Skin epidermis (tissue), 12 donors: ENCODE results near the gene GALNT10.

ENCODE experiments used
- H3K27ac ChIP-seq, 21 experiments: fragments of 200-600 bp; sonication (generic) in 11 of 21; one replicate each; pipeline ENCODE4 v1.5.0; 2020; ENCODE audit warnings: mild to moderate bottlenecking in 3 of 21, inconsistent platforms in 2 of 21, moderate library complexity in 2 of 21
- H3K4me3 ChIP-seq, 7 experiments: fragments of 200-600 bp; sonication (generic) in 2 of 7; one replicate each; pipeline ENCODE4 v1.5.0; 2020; ENCODE audit warnings: inconsistent platforms in 2 of 7, mild to moderate bottlenecking in 2 of 7, moderate library complexity in 1 of 7

GALNT10 gene

GRCh38 chr5:154408811-154409210 lies 218.3 kb downstream of the GALNT10 start:
- no peak overlapping the region for H3K4me3 ChIP-seq
- no peak overlapping the region for H3K27ac ChIP-seq

- H3K4me3 ChIP-seq: no peak overlapping the region
- H3K27ac ChIP-seq: no peak overlapping the region
Observed at GRCh38 chr5:154409230-154409840, 218.8 kb downstream of the GALNT10 start.

- Histone ChIP-seq H3K4me3 (no peak overlapping the region), H3K27ac (no peak overlapping the region)
Observed at GRCh38 chr5:154410008-154410407, 219.5 kb downstream of the GALNT10 start.

- no peak overlapping the region for H3K27ac ChIP-seq
- H3K4me3 ChIP-seq: no peak overlapping the region
Observed at GRCh38 chr5:154410786-154411185, 220.3 kb downstream of the GALNT10 start.

- H3K27ac ChIP-seq: no peak overlapping the region
- no peak overlapping the region for H3K4me3 ChIP-seq
Observed at GRCh38 chr5:154411338-154411737, 220.8 kb downstream of the GALNT10 start.

- H3K27ac ChIP-seq: no peak overlapping the region
- H3K4me3 ChIP-seq: no peak overlapping the region
Observed at GRCh38 chr5:154412316-154412715, 221.8 kb downstream of the GALNT10 start.

GRCh38 chr5:154412925-154413324 lies 222.4 kb downstream of the GALNT10 start:
- H3K4me3 ChIP-seq: no peak overlapping the region
- no peak overlapping the region for H3K27ac ChIP-seq

GRCh38 chr5:154415114-154415513 lies 224.6 kb downstream of the GALNT10 start:
- Histone ChIP-seq H3K27ac (no peak overlapping the region), H3K4me3 (no peak overlapping the region)

GRCh38 chr5:154418344-154418820 lies 227.8 kb downstream of the GALNT10 start:
- Histone ChIP-seq H3K27ac (no peak overlapping the region), H3K4me3 (no peak overlapping the region)

- Histone ChIP-seq H3K4me3 (no peak overlapping the region), H3K27ac (no peak overlapping the region)
Observed at GRCh38 chr5:154419236-154419635, 228.7 kb downstream of the GALNT10 start.

GRCh38 chr5:154421868-154422267 lies 231.3 kb downstream of the GALNT10 start:
- H3K4me3 ChIP-seq: no peak overlapping the region
- no peak overlapping the region for H3K27ac ChIP-seq

GRCh38 chr5:154422298-154422697 lies 231.8 kb downstream of the GALNT10 start:
- H3K4me3 ChIP-seq: no peak overlapping the region

GRCh38 chr5:154428208-154428607 lies 237.7 kb downstream of the GALNT10 start:
- H3K4me3 ChIP-seq: no peak overlapping the region
- no peak overlapping the region for H3K27ac ChIP-seq

More at GRCh38 chr5:154422298-154422697, 231.8 kb downstream of the GALNT10 start:
- no peak overlapping the region for H3K27ac ChIP-seq

GRCh38 chr5:154429341-154429740 lies 238.8 kb downstream of the GALNT10 start:
- no peak overlapping the region for H3K4me3 ChIP-seq

GRCh38 chr5:154430466-154430865 lies 239.9 kb downstream of the GALNT10 start:
- H3K27ac ChIP-seq: no peak overlapping the region
- no peak overlapping the region for H3K4me3 ChIP-seq

More at GRCh38 chr5:154429341-154429740, 238.8 kb downstream of the GALNT10 start:
- no peak overlapping the region for H3K27ac ChIP-seq

GRCh38 chr5:154430961-154431630 lies 240.6 kb downstream of the GALNT10 start:
- no peak overlapping the region for H3K4me3 ChIP-seq

GRCh38 chr5:154435226-154435625 lies 244.7 kb downstream of the GALNT10 start:
- Histone ChIP-seq H3K4me3 (no peak overlapping the region), H3K27ac (no peak overlapping the region)

More at GRCh38 chr5:154430961-154431630, 240.6 kb downstream of the GALNT10 start:
- no peak overlapping the region for H3K27ac ChIP-seq

- no peak overlapping the region for H3K4me3 ChIP-seq
- no peak overlapping the region for H3K27ac ChIP-seq
Observed at GRCh38 chr5:154437281-154437965, 246.9 kb downstream of the GALNT10 start.

- Histone ChIP-seq H3K27ac (no peak overlapping the region), H3K4me3 (no peak overlapping the region)
Observed at GRCh38 chr5:154440540-154440939, 250.0 kb downstream of the GALNT10 start.

GRCh38 chr5:154442801-154443200 lies 252.3 kb downstream of the GALNT10 start:
- Histone ChIP-seq H3K4me3 (no peak overlapping the region), H3K27ac (no peak overlapping the region)
